HG03039 (cell line): Measurements from ENCODE around the gene TMEM209.

Source experiments
- ATAC-seq: cut with Tn5 transposase; IDR thresholded peaks from one replicate; pipeline ENCODE4 v1.9.1; 2021; ENCODE audit warnings: mild to moderate bottlenecking, moderate library complexity; ENCODE audit not compliant: unreplicated experiment

TMEM209 gene

DNA sequence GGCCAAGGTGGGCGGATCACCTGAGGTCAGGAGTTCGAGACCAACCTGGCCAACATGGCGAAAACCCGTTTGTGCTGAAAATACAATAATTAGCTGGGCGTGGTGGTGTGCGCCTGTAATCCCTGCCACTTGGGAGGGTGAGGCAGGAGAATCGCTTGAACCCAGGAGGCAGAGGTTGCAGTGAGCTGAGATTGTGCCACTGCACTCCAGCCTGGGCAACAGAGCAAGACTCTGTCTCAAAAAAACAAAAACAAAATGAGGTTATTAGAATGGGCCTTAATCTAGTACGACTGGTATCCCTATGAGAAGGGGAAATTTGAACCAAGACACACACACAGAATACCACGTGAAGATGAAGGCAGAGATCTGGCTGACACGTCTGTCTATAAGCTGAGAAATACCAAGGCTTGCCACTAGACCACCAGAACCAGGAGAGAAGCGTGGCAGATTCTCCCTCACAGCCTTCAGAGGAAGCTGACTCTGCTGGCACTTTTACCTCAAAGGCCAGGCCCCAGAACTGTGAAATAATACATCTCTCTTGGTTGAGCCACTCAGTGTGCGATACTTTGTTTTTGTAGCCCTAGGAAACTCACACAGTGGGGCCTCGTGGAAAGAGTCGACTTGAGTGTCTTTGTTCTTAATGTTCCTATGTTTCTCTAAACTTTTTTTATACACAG is 59.6 kb downstream of the TMEM209 start:
- ATAC-seq: no peak

DNA sequence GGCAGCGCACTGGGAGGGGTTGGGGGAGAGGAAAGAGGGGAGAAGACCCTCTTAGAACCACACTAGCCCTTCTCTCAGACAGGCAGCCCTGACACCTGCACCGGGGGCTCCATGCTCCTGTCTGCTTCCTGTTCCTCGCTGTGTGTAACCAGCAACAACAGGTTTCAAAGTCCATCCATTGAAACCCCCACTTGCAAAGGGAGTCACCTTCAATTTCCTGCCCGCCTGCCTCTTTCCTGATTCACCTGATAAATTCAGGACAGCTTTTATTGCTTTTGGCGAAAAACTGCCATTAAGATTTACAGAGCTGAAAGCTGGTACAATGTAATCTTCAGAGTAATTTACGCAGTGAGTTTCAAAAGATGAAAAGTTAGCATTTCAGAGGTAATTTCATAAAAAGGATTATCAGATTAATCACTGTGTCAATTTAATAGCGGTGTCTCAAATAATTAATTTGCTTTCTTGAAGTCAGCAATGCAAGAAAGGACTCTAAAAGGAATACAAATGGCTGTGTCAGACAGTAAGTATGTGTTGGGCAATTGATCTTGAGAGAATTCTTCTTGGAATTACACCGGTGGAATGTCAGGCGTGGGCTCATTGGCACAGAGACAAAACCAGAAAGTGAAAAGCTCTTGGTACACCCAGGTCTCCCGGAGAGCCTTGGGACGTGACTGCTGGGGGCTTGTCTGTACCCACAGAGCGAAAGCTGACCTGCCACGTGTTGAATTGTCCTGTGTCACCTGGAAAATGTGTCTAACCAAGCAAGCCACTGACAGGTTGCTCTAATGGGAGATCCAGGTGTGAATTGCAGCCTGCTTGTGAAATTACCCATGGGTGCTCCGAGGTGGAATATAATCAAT is 60.7 kb downstream of the TMEM209 start:
- ATAC-seq: no peak

DNA sequence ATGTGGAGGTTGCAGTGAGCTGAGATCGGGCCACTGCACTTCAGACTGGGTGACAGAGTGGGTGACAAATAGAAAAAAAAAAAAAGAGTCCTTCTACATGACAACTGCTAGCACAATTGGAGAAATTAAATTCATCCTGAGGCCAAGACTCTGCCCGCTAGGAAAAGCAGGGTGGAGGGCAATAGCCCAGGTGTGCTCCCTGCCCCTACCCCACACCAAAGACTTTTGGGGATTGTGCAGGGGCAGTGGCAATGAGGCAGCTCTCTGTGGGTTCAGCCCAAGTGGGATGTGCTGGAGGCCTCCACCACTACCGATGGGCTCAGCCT is 61.3 kb downstream of the TMEM209 start:
- ATAC-seq: no peak

DNA sequence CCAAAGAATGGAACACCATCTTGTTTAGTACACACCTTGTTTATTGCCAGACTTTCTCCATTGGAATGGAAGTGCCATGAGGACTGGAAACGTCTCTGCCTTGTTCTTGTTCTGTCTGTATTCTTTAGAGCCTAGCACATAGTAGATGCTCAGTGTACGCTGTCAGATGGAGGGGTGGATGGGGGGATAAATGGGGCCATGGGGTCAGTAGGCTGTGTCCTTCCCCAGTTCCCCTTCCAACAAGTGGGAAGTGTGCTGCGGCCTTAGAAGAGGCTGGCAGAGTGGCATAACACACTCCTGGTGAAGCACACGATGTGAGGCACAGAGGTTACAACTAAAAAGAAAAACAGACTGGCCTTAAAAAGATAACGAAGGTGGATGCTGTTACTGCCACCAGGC is 61.9 kb downstream of the TMEM209 start:
- no peak for ATAC-seq

DNA sequence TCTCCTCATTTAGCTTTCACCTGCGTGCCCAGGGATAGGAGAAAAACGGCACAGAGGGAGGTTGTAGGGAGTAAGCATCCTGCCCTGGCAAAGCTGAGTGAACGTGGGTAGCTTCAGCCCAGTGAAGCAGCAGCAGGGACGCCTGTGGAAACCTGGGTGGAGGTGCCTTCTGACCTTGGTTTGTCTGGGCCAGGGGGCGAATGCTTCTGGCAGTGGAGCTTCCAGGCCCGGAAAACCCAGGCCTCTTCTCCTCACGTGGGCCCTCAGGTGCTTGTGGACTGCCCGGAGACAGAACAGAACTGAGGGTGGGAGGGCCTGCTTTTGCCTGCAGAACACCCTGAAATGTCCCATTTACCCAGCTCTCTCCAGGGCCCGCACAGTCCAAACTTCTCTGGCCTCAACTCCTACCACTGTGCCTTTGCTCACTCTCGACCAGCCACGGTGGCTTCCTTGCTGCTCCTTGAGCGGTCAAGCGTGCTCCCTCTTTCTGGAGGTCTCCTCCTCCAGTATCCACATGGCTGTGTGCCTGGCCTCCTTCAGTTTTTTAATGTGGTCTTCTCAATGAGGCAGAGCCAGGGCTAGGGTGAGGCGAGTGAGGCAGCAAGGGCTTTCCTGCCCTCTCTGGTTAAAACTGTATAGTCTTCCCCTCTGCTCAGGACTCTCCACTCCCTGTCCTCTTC is 62.4 kb downstream of the TMEM209 start:
- ATAC-seq: no peak

- ATAC-seq: no peak
Observed at GRCh38 chr7:130141884-130142653, 63.1 kb downstream of the TMEM209 start.

- ATAC-seq: no peak
Observed at GRCh38 chr7:130141161-130141883, 63.9 kb downstream of the TMEM209 start.

DNA sequence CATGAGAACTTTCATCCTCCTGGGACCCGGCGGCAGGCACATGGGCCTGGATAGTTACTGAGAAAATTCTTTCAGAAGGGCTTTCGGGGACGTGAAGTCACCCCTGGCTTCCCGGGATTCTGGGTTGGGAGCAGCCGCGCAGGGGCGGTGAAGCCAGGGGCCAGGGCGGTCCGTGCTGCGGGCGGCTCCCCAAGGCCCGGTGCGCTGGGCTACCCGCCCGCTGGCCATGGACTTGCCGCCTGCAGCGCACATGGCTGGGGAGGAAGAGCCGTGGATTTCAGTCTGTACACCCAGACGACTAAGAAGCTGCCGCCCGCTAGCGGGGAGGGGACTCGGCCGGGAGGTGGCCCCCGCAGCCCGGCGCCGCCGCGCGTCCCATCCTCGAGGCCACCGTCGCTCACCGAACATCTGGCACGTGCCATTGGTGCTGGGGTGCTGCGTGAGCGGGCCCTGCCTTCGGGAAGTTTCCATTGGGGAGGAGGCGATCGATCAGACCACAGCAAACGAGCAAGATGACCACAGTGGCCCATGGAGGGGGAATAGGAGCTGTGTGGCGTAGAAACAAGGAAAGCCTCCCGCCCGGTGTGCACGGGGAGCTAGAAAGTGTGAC is 64.5 kb downstream of the TMEM209 start:
- ATAC-seq: no peak

- ATAC-seq: no peak
Observed at GRCh38 chr7:130139193-130139960, 65.8 kb downstream of the TMEM209 start.

DNA sequence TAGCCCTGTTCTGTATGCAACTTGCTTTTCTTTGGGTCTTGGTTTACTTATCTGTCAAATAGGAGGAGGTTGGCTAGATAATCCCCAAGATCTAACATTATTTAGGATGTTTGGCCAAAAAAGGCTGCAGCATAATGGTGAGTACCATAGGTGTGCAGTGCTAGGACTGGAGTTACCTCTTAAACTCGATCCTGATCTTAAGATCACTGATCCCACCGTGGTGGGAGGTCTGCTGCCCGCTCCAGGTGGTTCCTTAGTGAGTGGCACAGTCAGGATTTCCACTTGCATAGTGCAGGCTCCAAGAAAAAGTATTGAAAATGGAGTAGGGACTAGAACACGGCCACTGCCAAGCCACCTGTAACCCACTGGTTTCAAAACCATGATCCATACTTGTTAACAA is 68.0 kb downstream of the TMEM209 start:
- ATAC-seq: no peak

- no peak for ATAC-seq
Observed at GRCh38 chr7:130136579-130137167, 68.5 kb downstream of the TMEM209 start.

DNA sequence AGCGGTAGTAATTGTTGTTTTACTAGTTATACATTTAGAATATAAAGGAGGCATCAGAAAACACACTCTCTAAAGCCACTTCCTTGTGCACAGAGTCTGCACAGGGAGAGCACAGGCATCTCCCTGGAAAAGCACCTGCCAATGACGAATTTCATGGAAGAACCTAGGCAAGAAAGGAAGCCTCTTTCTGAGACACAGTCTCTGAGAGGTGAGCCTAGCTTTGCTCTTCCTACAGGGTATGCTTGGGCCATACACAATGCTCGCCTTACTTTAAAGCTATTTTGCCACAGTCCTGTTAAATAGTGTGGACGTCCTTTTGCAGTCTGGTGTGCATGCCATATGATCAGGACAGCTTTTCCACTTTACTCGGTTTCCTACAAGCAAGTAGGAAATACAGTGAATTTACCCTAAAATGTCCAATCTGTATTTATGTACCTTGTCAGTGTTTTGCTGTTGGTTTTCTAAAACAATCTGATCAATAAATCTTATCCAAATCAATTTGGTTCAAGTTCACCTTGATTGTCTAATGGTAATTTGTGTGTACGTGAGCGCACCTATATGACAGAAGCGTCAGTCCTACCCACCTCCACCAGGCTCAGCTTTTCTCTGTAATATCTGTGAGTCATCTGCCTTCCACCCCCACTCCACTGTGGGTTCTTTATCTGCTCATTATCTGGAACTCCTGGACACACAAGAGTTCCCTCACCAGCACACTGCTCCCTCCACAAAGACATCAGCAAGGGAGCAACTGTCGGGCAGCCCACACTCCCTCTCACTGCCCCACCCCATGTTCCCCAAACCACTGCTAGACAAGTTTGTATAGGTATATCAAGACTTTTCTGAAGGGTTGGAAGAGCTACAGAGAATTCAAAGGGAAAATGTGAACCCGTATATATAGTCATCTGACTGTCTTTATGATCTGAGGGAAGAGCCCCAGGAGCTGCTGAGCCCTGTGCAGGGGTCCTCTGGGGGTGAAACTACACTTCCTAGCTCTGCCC is 69.7 kb downstream of the TMEM209 start:
- no peak for ATAC-seq

- ATAC-seq: no peak
Observed at GRCh38 chr7:130134726-130135125, 70.5 kb downstream of the TMEM209 start.

GRCh38 chr7:130134106-130134636 is 71.0 kb downstream of the TMEM209 start:
- ATAC-seq: no peak

- no peak for ATAC-seq
Observed at GRCh38 chr7:130133029-130133782, 72.0 kb downstream of the TMEM209 start.

GRCh38 chr7:130131964-130132875 is 73.0 kb downstream of the TMEM209 start:
- ATAC-seq: no peak
